ENCODE measurements around the gene PCSK9.

DNA sequence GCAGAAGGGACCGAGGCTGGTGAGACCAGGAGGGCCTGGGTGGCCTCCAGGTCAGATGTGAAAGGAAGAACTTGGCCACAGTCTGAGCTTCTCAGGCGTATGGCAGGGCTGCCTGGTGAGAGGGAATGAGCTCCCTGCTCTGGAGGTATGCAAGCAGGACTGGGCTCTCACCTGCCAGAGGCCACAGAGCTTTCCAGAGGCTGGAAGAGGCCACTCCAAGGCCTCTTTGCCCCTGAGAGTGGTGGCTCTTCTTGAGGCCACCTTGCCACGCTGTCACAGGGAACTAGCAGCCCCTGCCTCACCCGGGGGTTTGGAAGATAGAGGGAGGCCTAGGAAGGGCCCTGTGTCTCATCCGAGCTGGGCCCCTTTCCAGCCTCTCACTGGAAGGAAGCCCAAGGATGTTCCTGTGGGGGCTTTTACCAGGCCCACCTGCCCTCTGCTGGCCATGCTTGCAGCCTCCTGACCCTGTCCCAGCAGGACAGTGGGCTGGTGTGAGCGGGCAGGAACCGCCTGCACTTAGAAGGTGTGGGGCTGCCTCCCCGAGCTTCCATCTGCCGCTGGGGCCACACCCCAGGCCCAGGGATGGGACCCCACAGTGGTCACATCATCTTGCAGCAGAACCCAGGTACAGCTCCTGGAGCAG is 10.0 kb downstream of the PCSK9 start:
- TF ChIP-seq RAD21 (IDR thresholded peaks at IDR 0.05; ENCODE audit: low read length), result no peak
- TF ChIP-seq NFE2L2 (IDR thresholded peaks at IDR 0.05; ENCODE audit: low read depth, low read length), result no peak
- no peak for TF ChIP-seq POLR2A (IDR thresholded peaks at IDR 0.05; ENCODE audit: low read depth, low read length)

Data from IMR-90 (cell line).